ENCODE measurements around the gene DGKD.

The DGKD gene

DNA sequence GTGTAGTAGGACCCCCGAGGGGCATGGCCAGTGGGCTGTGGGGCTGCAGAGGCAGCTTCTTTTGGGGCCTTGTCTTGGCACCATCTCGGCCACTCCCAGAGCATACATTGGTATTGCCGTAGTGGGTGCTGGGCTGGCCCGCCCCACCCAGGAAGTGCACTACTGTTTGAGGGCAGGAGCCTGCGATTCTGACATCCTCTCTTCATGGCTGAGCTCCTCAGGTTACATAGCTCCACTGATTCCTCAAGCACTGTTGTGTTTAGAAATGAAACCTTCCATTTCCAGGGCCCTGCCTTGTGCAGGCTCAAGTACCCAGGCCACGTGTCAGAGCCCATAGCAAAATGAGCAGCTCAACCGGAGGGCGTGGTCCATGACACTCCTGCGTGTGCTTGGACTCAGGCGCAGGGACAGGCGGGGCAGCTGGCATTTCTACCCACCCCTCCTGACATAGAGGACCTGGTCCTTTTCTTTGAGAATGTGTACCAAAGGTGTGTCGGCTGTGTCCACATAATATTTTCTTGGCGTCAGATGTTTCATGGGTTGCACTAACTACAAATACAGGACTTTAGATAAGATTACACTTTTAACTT lies 67.9 kb downstream of the DGKD start:
- peaks cover 2 to 4% of the 10 kb centered on the region in 2 donors for H3K9me3 ChIP-seq (ENCODE audit: control insufficient read depth in 1 of 2, low read length in 2 of 2)
- H3K9ac ChIP-seq (ENCODE audit: low read depth in 1 of 2, low read length in 2 of 2), result peak overlapping the region; percentile 28 to 52
- no peaks in the 10 kb centered on the region for H3K27me3 ChIP-seq (ENCODE audit: control insufficient read depth in 1 of 2, insufficient read depth in 2 of 2, low read length in 2 of 2)
- H3K4me1 ChIP-seq (ENCODE audit: control insufficient read depth in 1 of 2, insufficient read depth in 2 of 2, low read length in 2 of 2), result peaks cover 70 to 83% of the 10 kb centered on the region in 2 donors
- peak overlapping the region; percentile 83 for H3K27ac ChIP-seq (ENCODE audit: low read depth, low read length)
- peak overlapping the region; percentile 23 to 42 for H3K4me3 ChIP-seq (ENCODE audit: low read depth in 1 of 2, low read length in 2 of 2)
- peaks cover 0 to 7% of the 10 kb centered on the region in 2 donors for H3K36me3 ChIP-seq (ENCODE audit: control insufficient read depth in 1 of 2, insufficient read depth in 2 of 2, low read length in 2 of 2)

GRCh38 chr2:233422649-233423551 lies 68.6 kb downstream of the DGKD start:
- Histone ChIP-seq H3K27ac (ENCODE audit: low read depth, low read length) (peak overlapping the region; percentile 43), H3K9ac (ENCODE audit: low read depth in 1 of 2, low read length in 2 of 2) (peak overlapping the region in 1 of 2 donors; percentile 1), H3K27me3 (ENCODE audit: control insufficient read depth in 1 of 2, insufficient read depth in 2 of 2, low read length in 2 of 2) (no peaks in the 10 kb centered on the region), H3K4me3 (ENCODE audit: low read depth in 1 of 2, low read length in 2 of 2) (peak overlapping the region in 1 of 2 donors; percentile 16), H3K4me1 (ENCODE audit: control insufficient read depth in 1 of 2, insufficient read depth in 2 of 2, low read length in 2 of 2) (peaks cover 65 to 78% of the 10 kb centered on the region in 2 donors), H3K9me3 (ENCODE audit: control insufficient read depth in 1 of 2, low read length in 2 of 2) (peaks cover 2 to 4% of the 10 kb centered on the region in 2 donors), H3K36me3 (ENCODE audit: control insufficient read depth in 1 of 2, insufficient read depth in 2 of 2, low read length in 2 of 2) (peaks cover 0 to 7% of the 10 kb centered on the region in 2 donors)

DNA sequence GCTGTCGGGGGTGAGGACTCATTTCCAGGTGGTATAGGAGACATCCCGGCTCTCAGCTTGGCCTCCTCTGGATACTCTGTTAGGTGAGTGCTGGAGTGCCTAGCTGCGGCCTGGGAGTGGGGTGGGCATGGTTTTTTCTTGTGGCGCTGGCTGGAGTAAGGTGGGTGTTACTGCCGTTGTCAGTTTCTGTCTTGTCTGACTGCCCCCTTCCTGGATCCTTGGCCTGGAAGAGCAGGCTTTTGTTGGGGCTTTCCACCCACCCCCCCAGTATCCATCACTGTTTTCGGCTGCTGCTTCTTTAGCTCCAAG lies 69.2 kb downstream of the DGKD start:
- Histone ChIP-seq H3K36me3 (ENCODE audit: control insufficient read depth in 1 of 2, insufficient read depth in 2 of 2, low read length in 2 of 2) (peaks cover 0 to 7% of the 10 kb centered on the region in 2 donors), H3K27me3 (ENCODE audit: control insufficient read depth in 1 of 2, insufficient read depth in 2 of 2, low read length in 2 of 2) (no peaks in the 10 kb centered on the region), H3K4me3 (ENCODE audit: low read depth in 1 of 2, low read length in 2 of 2) (peak overlapping the region in 1 of 2 donors; percentile 16), H3K9ac (ENCODE audit: low read depth in 1 of 2, low read length in 2 of 2) (peak overlapping the region in 1 of 2 donors; percentile 1), H3K9me3 (ENCODE audit: control insufficient read depth in 1 of 2, low read length in 2 of 2) (peaks cover 2 to 4% of the 10 kb centered on the region in 2 donors), H3K27ac (ENCODE audit: low read depth, low read length) (peak overlapping the region; percentile 43), H3K4me1 (ENCODE audit: control insufficient read depth in 1 of 2, insufficient read depth in 2 of 2, low read length in 2 of 2) (peaks cover 60 to 72% of the 10 kb centered on the region in 2 donors)

- Histone ChIP-seq H3K4me1 (ENCODE audit: control insufficient read depth in 1 of 2, insufficient read depth in 2 of 2, low read length in 2 of 2) (peaks cover 51 to 64% of the 10 kb centered on the region in 2 donors), H3K9me3 (ENCODE audit: control insufficient read depth in 1 of 2, low read length in 2 of 2) (peaks cover 2 to 4% of the 10 kb centered on the region in 2 donors), H3K9ac (ENCODE audit: low read depth in 1 of 2, low read length in 2 of 2) (peak overlapping the region; percentile 48 to 50), H3K27ac (ENCODE audit: low read depth, low read length) (no peak overlapping the region), H3K36me3 (ENCODE audit: control insufficient read depth in 1 of 2, insufficient read depth in 2 of 2, low read length in 2 of 2) (peaks cover 0 to 7% of the 10 kb centered on the region in 2 donors), H3K27me3 (ENCODE audit: control insufficient read depth in 1 of 2, insufficient read depth in 2 of 2, low read length in 2 of 2) (no peaks in the 10 kb centered on the region), H3K4me3 (ENCODE audit: low read depth in 1 of 2, low read length in 2 of 2) (peak overlapping the region; percentile 23)
These were observed 70.1 kb downstream of the DGKD start for GRCh38 chr2:233424154-233424951.

- peaks cover 0 to 7% of the 10 kb centered on the region in 2 donors for H3K36me3 ChIP-seq (ENCODE audit: control insufficient read depth in 1 of 2, insufficient read depth in 2 of 2, low read length in 2 of 2)
- H3K9me3 ChIP-seq (ENCODE audit: control insufficient read depth in 1 of 2, low read length in 2 of 2), result peaks cover 2 to 4% of the 10 kb centered on the region in 2 donors
- peaks cover 30 to 39% of the 10 kb centered on the region in 2 donors for H3K4me1 ChIP-seq (ENCODE audit: control insufficient read depth in 1 of 2, insufficient read depth in 2 of 2, low read length in 2 of 2)
- no peaks in the 10 kb centered on the region for H3K27me3 ChIP-seq (ENCODE audit: control insufficient read depth in 1 of 2, insufficient read depth in 2 of 2, low read length in 2 of 2)
- H3K27ac ChIP-seq (ENCODE audit: low read depth, low read length), result no peak overlapping the region
- no peak overlapping the region for H3K9ac ChIP-seq (ENCODE audit: low read depth in 1 of 2, low read length in 2 of 2)
- H3K4me3 ChIP-seq (ENCODE audit: low read depth in 1 of 2, low read length in 2 of 2), result peak overlapping the region in 1 of 2 donors; percentile 16
These were observed 72.5 kb downstream of the DGKD start for GRCh38 chr2:233426619-233427342.

GRCh38 chr2:233428008-233428407 lies 73.7 kb downstream of the DGKD start:
- H3K9me3 ChIP-seq (ENCODE audit: control insufficient read depth in 1 of 2, low read length in 2 of 2), result peaks cover 2 to 4% of the 10 kb centered on the region in 2 donors
- H3K9ac ChIP-seq (ENCODE audit: low read depth in 1 of 2, low read length in 2 of 2), result no peak overlapping the region
- no peak overlapping the region for H3K27ac ChIP-seq (ENCODE audit: low read depth, low read length)
- H3K36me3 ChIP-seq (ENCODE audit: control insufficient read depth in 1 of 2, insufficient read depth in 2 of 2, low read length in 2 of 2), result peaks cover 0 to 7% of the 10 kb centered on the region in 2 donors
- peaks cover 19 to 28% of the 10 kb centered on the region in 2 donors for H3K4me1 ChIP-seq (ENCODE audit: control insufficient read depth in 1 of 2, insufficient read depth in 2 of 2, low read length in 2 of 2)
- H3K27me3 ChIP-seq (ENCODE audit: control insufficient read depth in 1 of 2, insufficient read depth in 2 of 2, low read length in 2 of 2), result no peaks in the 10 kb centered on the region
- no peak overlapping the region for H3K4me3 ChIP-seq (ENCODE audit: low read depth in 1 of 2, low read length in 2 of 2)

- Histone ChIP-seq H3K4me1 (ENCODE audit: control insufficient read depth in 1 of 2, insufficient read depth in 2 of 2, low read length in 2 of 2) (peaks cover 15 to 24% of the 10 kb centered on the region in 2 donors), H3K27ac (ENCODE audit: low read depth, low read length) (no peak overlapping the region), H3K9me3 (ENCODE audit: control insufficient read depth in 1 of 2, low read length in 2 of 2) (peaks cover 2 to 4% of the 10 kb centered on the region in 2 donors), H3K27me3 (ENCODE audit: control insufficient read depth in 1 of 2, insufficient read depth in 2 of 2, low read length in 2 of 2) (no peaks in the 10 kb centered on the region), H3K9ac (ENCODE audit: low read depth in 1 of 2, low read length in 2 of 2) (no peak overlapping the region), H3K4me3 (ENCODE audit: low read depth in 1 of 2, low read length in 2 of 2) (no peak overlapping the region), H3K36me3 (ENCODE audit: control insufficient read depth in 1 of 2, insufficient read depth in 2 of 2, low read length in 2 of 2) (peaks cover 0 to 7% of the 10 kb centered on the region in 2 donors)
These were observed 74.1 kb downstream of the DGKD start for GRCh38 chr2:233428438-233428837.

- peaks cover 6 to 18% of the 10 kb centered on the region in 2 donors for H3K4me1 ChIP-seq (ENCODE audit: control insufficient read depth in 1 of 2, insufficient read depth in 2 of 2, low read length in 2 of 2)
- peaks cover under 1 to 7% of the 10 kb centered on the region in 2 donors for H3K36me3 ChIP-seq (ENCODE audit: control insufficient read depth in 1 of 2, insufficient read depth in 2 of 2, low read length in 2 of 2)
- peaks cover 2 to 4% of the 10 kb centered on the region in 2 donors for H3K9me3 ChIP-seq (ENCODE audit: control insufficient read depth in 1 of 2, low read length in 2 of 2)
- H3K27ac ChIP-seq (ENCODE audit: low read depth, low read length), result no peak overlapping the region
- no peaks in the 10 kb centered on the region for H3K27me3 ChIP-seq (ENCODE audit: control insufficient read depth in 1 of 2, insufficient read depth in 2 of 2, low read length in 2 of 2)
- no peak overlapping the region for H3K4me3 ChIP-seq (ENCODE audit: low read depth in 1 of 2, low read length in 2 of 2)
- no peak overlapping the region for H3K9ac ChIP-seq (ENCODE audit: low read depth in 1 of 2, low read length in 2 of 2)
These were observed 75.0 kb downstream of the DGKD start for GRCh38 chr2:233429175-233429897.

GRCh38 chr2:233430081-233430480 lies 75.8 kb downstream of the DGKD start:
- no peak overlapping the region for H3K9ac ChIP-seq (ENCODE audit: low read depth in 1 of 2, low read length in 2 of 2)
- peaks cover 8 to 12% of the 10 kb centered on the region in 2 donors for H3K36me3 ChIP-seq (ENCODE audit: control insufficient read depth in 1 of 2, insufficient read depth in 2 of 2, low read length in 2 of 2)
- no peaks in the 10 kb centered on the region for H3K27me3 ChIP-seq (ENCODE audit: control insufficient read depth in 1 of 2, insufficient read depth in 2 of 2, low read length in 2 of 2)
- H3K27ac ChIP-seq (ENCODE audit: low read depth, low read length), result no peak overlapping the region
- no peak overlapping the region for H3K4me3 ChIP-seq (ENCODE audit: low read depth in 1 of 2, low read length in 2 of 2)
- peaks cover 0 to 13% of the 10 kb centered on the region in 2 donors for H3K4me1 ChIP-seq (ENCODE audit: control insufficient read depth in 1 of 2, insufficient read depth in 2 of 2, low read length in 2 of 2)
- peaks cover 2 to 4% of the 10 kb centered on the region in 2 donors for H3K9me3 ChIP-seq (ENCODE audit: control insufficient read depth in 1 of 2, low read length in 2 of 2)
